Cardiac muscle cell (in vitro differentiated cells and primary cell): ENCODE measurements around the gene CACNA2D2. TPM values are rescaled to one million over a fixed set of nuclear protein-coding genes. Genes with fewer than 3 reads are reported as not detected.

ENCODE experiments used
- DNase-seq, 2 donors: peaks; one replicate each; pipeline versions ENCODE4 v3.0.0 to v3.0.0-alpha.2; 2010 to 2017; ENCODE audit warnings: low read depth in 1 of 2, low spot score in 1 of 2
- H3K27ac ChIP-seq: fragments of 200-600 bp; sonication (generic); 2 replicates; pipeline ENCODE4 v1.5.1; 2016
- H3K27me3 ChIP-seq: fragments of 200-600 bp; sonication (generic); 2 replicates; pipeline ENCODE4 v1.6.0; 2016; ENCODE audit warnings: control low read depth
- H3K36me3 ChIP-seq: fragments of 200-600 bp; sonication (generic); 2 replicates; pipeline ENCODE4 v1.5.1; 2016; ENCODE audit warnings: control low read depth
- H3K4me1 ChIP-seq: fragments of 200-600 bp; sonication (generic); 2 replicates; pipeline ENCODE4 v1.8.1; 2017; ENCODE audit warnings: low read depth, mild to moderate bottlenecking, mixed run types
- H3K4me3 ChIP-seq: fragments of 200-600 bp; sonication (generic); 2 replicates; pipeline ENCODE4 v1.5.1; 2016; ENCODE audit warnings: mild to moderate bottlenecking
- H3K9me3 ChIP-seq: fragments of 200-600 bp; sonication (generic); 2 replicates; pipeline ENCODE4 v1.5.1; 2017; ENCODE audit warnings: low read depth, mild to moderate bottlenecking, control low read depth
- polyA plus RNA-seq: library from polyadenylated mRNA; unstranded; fragments of >200 nt; fragmentation: Nextera tagmentation; extraction: Ambion mirVana; gene quantifications from 2 replicates; pipeline ENCODE4 v1.2.1, GENCODE V29; 2016
- total RNA-seq: library from RNA; depleted of rRNA; stranded (reverse); fragments of >200 nt; gene quantifications from 2 replicates; pipeline ENCODE4 v1.2.3, GENCODE V29; 2016
- TF ChIP-seq, protein P1 (sequence below): IDR thresholded peaks from 2 replicates; pipeline ENCODE4 v1.5.1; 2012; ENCODE audit warnings: low read depth, mild to moderate bottlenecking, low read length

CACNA2D2 gene
- total and polyA plus RNA-seq, 2 experiments from 2014 or later, result 5.4 to 8.7 TPM

GRCh38 chr3:50324351-50325112 is 178.9 kb downstream of the CACNA2D2 start:
- H3K27ac ChIP-seq, result peak overlapping the region; percentile 32
- no peaks in the 10 kb centered on the region for H3K27me3 ChIP-seq
- H3K4me3 ChIP-seq, result no peak overlapping the region
- H3K9me3 ChIP-seq, result no peaks in the 10 kb centered on the region
- H3K36me3 ChIP-seq, result peaks cover 7% of the 10 kb centered on the region
- peak; percentile 73 to 74 for DNase-seq
- TF ChIP-seq, protein P1, sequence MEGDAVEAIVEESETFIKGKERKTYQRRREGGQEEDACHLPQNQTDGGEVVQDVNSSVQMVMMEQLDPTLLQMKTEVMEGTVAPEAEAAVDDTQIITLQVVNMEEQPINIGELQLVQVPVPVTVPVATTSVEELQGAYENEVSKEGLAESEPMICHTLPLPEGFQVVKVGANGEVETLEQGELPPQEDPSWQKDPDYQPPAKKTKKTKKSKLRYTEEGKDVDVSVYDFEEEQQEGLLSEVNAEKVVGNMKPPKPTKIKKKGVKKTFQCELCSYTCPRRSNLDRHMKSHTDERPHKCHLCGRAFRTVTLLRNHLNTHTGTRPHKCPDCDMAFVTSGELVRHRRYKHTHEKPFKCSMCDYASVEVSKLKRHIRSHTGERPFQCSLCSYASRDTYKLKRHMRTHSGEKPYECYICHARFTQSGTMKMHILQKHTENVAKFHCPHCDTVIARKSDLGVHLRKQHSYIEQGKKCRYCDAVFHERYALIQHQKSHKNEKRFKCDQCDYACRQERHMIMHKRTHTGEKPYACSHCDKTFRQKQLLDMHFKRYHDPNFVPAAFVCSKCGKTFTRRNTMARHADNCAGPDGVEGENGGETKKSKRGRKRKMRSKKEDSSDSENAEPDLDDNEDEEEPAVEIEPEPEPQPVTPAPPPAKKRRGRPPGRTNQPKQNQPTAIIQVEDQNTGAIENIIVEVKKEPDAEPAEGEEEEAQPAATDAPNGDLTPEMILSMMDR, result peak; percentile 88
- peaks cover 29% of the 10 kb centered on the region for H3K4me1 ChIP-seq

DNA sequence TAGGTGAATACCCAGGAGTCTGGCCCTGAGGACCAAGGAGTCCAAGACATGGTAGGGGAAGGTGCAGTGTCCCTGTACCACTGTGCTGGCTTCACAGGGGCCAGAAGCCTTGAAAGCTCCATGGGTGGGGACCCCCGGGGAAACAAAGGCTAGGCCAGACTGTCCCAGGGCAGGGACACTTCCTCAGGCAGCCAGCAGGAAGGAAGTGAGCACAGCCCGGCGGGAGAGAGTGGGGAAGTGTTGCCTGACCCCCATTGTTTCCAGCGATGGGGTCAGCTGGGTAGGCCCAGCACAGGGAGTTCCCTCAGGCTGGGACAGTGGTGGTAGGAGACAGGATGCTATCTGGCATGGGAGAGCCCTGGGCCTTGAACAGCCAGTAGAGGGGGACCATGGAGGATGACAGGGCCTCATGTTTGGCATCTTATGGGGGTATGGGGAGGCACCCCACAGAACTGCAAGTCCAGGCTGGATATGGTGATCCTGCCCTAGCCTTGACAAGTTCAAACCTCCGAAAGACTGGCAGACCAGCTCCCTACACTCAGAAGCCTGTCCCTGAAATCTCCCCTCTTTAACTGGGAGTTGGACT is 179.7 kb downstream of the CACNA2D2 start:
- Histone ChIP-seq H3K36me3 (peaks cover 11% of the 10 kb centered on the region), H3K4me3 (no peak overlapping the region), H3K9me3 (no peaks in the 10 kb centered on the region), H3K4me1 (peaks cover 31% of the 10 kb centered on the region), H3K27me3 (no peaks in the 10 kb centered on the region), H3K27ac (peak overlapping the region; percentile 32)
- DNase-seq, result no peak
- TF ChIP-seq, protein P1, result no peak

DNA sequence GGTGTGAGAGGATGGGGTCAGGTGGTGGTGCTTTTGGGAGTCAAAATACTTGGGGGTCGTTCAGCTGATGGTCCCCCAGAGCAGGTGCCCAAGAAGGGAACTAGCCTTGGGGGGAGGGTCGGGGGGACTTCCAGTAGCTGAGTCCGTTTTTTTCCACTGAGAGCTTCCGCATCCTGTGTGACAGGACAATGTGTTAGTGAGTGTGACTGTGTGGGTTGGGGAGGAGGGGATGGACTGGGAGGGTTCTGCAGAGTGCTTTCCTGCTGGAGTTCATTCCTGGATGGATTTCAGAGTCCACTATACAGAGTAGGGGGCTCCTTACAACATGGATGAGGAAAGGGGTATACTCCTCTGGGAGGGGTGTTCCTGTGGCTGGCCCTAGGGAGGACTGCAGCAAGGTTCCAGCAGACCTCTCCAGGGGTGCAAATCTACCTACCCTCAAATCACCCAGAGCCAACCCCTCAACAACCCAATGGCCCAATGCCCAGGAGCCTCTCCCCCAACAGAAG is 180.3 kb downstream of the CACNA2D2 start:
- H3K9me3 ChIP-seq, result no peaks in the 10 kb centered on the region
- DNase-seq, result peak in 1 of 2 donors; percentile 34
- TF ChIP-seq, protein P1, result no peak
- H3K27ac ChIP-seq, result no peak overlapping the region
- H3K36me3 ChIP-seq, result peaks cover 14% of the 10 kb centered on the region
- H3K4me1 ChIP-seq, result peaks cover 31% of the 10 kb centered on the region
- H3K27me3 ChIP-seq, result no peaks in the 10 kb centered on the region
- H3K4me3 ChIP-seq, result no peak overlapping the region

- Histone ChIP-seq H3K4me3 (peak within 1 kb of the TSS; percentile 65), H3K27me3 (no peaks in the 10 kb centered on the region), H3K9me3 (no peaks in the 10 kb centered on the region), H3K4me1 (peaks cover 31% of the 10 kb centered on the region), H3K27ac (peak within 1 kb of the TSS; percentile 100), H3K36me3 (peaks cover 17% of the 10 kb centered on the region)
- TF ChIP-seq, protein P1, result no peak
- peak in 1 of 2 donors; percentile 58 for DNase-seq
These were observed 180.9 kb downstream of the CACNA2D2 start, which contains the start of gene HYAL2 for GRCh38 chr3:50322386-50323091. HYAL2 (minus strand) TSS chr3:50322745; CDS start chr3:50320489, 2,256 bp downstream.

DNA sequence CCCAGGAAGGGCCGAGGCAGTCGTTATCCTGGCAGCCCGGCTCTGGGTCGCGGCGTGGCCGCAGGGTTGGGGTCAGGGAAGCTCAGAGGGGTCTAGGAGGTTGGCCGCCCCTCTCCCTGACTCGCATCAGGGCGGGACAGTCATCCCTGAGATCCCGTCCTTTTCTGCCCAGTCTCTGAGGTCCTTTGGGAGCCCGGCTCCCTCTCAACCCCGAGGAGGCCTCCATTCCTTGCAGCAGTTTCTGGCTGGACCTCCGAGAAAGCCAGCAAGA is 181.4 kb downstream of the CACNA2D2 start:
- H3K27me3 ChIP-seq, result no peaks in the 10 kb centered on the region
- DNase-seq, result no peak
- peaks cover 21% of the 10 kb centered on the region for H3K36me3 ChIP-seq
- H3K4me1 ChIP-seq, result peaks cover 26% of the 10 kb centered on the region
- H3K4me3 ChIP-seq, result peak overlapping the region; percentile 65
- peak overlapping the region; percentile 100 for H3K27ac ChIP-seq
- TF ChIP-seq, protein P1, result no peak
- no peaks in the 10 kb centered on the region for H3K9me3 ChIP-seq
